GM23338 (cell line): Measurements from ENCODE around the gene PPM1L. TPM values are rescaled to one million over a fixed set of nuclear protein-coding genes. Genes with fewer than 3 reads are reported as not detected.

ENCODE experiments used
- ATAC-seq: fragments of 200-7000 bp; cut with Tn5 transposase; 3 replicates; pipeline ENCODE4 v1.9.1; 2020
- DNase-seq: peaks from one replicate; pipeline ENCODE4 v3.0.0-alpha.2; 2015; ENCODE audit warnings: low spot score
- H2AFZ ChIP-seq: fragments of 200-600 bp; sonication (generic); 2 replicates; pipeline ENCODE4 v1.8.0; 2016; ENCODE audit warnings: antibody characterized with exemption, mild to moderate bottlenecking, moderate library complexity
- H3F3A ChIP-seq: fragments of 200-600 bp; sonication (generic); replicated peaks from 2 replicates; pipeline ENCODE4 v1.8.0; 2017; ENCODE audit warnings: antibody characterized with exemption, mixed run types, low read depth
- H3K27ac ChIP-seq: fragments of 200-600 bp; sonication (generic); 2 replicates; pipeline ENCODE4 v1.6.1; 2016; ENCODE audit warnings: low read depth
- H3K27me3 ChIP-seq: fragments of 200-600 bp; sonication (generic); 2 replicates; pipeline ENCODE4 v1.8.0; 2016; ENCODE audit warnings: mild to moderate bottlenecking, mixed run types, moderate library complexity; ENCODE audit not compliant: insufficient read depth
- H3K36me3 ChIP-seq: fragments of 200-600 bp; sonication (generic); 2 replicates; pipeline ENCODE4 v1.8.0; 2016; ENCODE audit warnings: mild to moderate bottlenecking; ENCODE audit not compliant: insufficient read depth
- H3K4me1 ChIP-seq: fragments of 200-600 bp; sonication (generic); 2 replicates; pipeline ENCODE4 v1.8.0; 2016; ENCODE audit warnings: mild to moderate bottlenecking, moderate library complexity; ENCODE audit not compliant: insufficient read depth
- H3K4me2 ChIP-seq: fragments of 200-600 bp; sonication (generic); 2 replicates; pipeline ENCODE4 v1.7.1; 2017; ENCODE audit warnings: mixed run types
- H3K4me3 ChIP-seq: fragments of 200-600 bp; sonication (generic); 2 replicates; pipeline ENCODE4 v1.6.1; 2016; ENCODE audit warnings: mixed run types
- H3K79me2 ChIP-seq: fragments of 200-600 bp; sonication (generic); replicated peaks from 2 replicates; pipeline ENCODE4 v1.8.0; 2017; ENCODE audit warnings: mild to moderate bottlenecking; ENCODE audit not compliant: insufficient read depth
- H3K9me2 ChIP-seq: fragments of 200-600 bp; sonication (generic); 2 replicates; pipeline ENCODE4 v1.8.0; 2017; ENCODE audit not compliant: insufficient read depth
- H4K20me1 ChIP-seq: fragments of 200-600 bp; sonication (generic); replicated peaks from 2 replicates; pipeline ENCODE4 v1.8.0; 2017; ENCODE audit warnings: mild to moderate bottlenecking; ENCODE audit not compliant: insufficient read depth
- H3K27ac Mint-ChIP-seq: 2 replicates; pipeline ENCODE4 v1.8.0; 2020; ENCODE audit warnings: inconsistent platforms, mild to moderate bottlenecking, moderate library complexity, mixed read lengths
- H3K27me3 Mint-ChIP-seq: 3 replicates; pipeline ENCODE4 v1.8.0; 2022; ENCODE audit warnings: low read depth, mild to moderate bottlenecking, moderate library complexity, mixed read lengths, inconsistent platforms; ENCODE audit not compliant: insufficient read depth, poor library complexity
- H3K36me3 Mint-ChIP-seq: 3 replicates; pipeline ENCODE4 v1.8.0; 2021; ENCODE audit warnings: low read depth, mild to moderate bottlenecking, inconsistent platforms, moderate library complexity, mixed read lengths
- H3K4me1 Mint-ChIP-seq: 3 replicates; pipeline ENCODE4 v1.8.0; 2020; ENCODE audit warnings: mild to moderate bottlenecking, inconsistent platforms, mixed read lengths
- H3K4me3 Mint-ChIP-seq: 3 replicates; pipeline ENCODE4 v1.8.0; 2021; ENCODE audit warnings: moderate library complexity, mild to moderate bottlenecking, inconsistent platforms, mixed read lengths
- H3K9me3 Mint-ChIP-seq: 3 replicates; pipeline ENCODE4 v1.8.0; 2020; ENCODE audit warnings: moderate library complexity, mild to moderate bottlenecking, inconsistent platforms, mixed read lengths
- CREB1 ChIP-seq: fragments of 250-450 bp; sonication (Bioruptor Pico); IDR thresholded peaks from 2 replicates; pipeline ENCODE4 v1.5.0; 2020; ENCODE audit warnings: low read depth, mild to moderate bottlenecking, moderate library complexity
- EZH2 ChIP-seq: fragments of 200-600 bp; sonication (generic); IDR thresholded peaks from one replicate; pipeline ENCODE4 v1.8.0; 2017; ENCODE audit warnings: antibody characterized with exemption, mild to moderate bottlenecking, low read depth; ENCODE audit not compliant: unreplicated experiment
- EZH2phosphoT487 ChIP-seq: fragments of 200-600 bp; sonication (generic); IDR thresholded peaks from one replicate; pipeline ENCODE4 v1.8.1; 2018; ENCODE audit warnings: antibody characterized with exemption; ENCODE audit not compliant: unreplicated experiment
- JUNB ChIP-seq: IDR thresholded peaks from one replicate; pipeline ENCODE4 v1.6.1; 2016; ENCODE audit warnings: antibody characterized with exemption; ENCODE audit not compliant: unreplicated experiment
- NANOG ChIP-seq: IDR thresholded peaks from 2 replicates; pipeline ENCODE4 v1.6.1; 2016; ENCODE audit warnings: antibody characterized with exemption, borderline replicate concordance
- POLR2AphosphoS5 ChIP-seq: IDR thresholded peaks from 2 replicates; pipeline ENCODE4 v1.6.1; 2016; ENCODE audit warnings: antibody characterized with exemption, low read depth
- STAT1 ChIP-seq: IDR thresholded peaks from one replicate; pipeline ENCODE4 v1.6.1; 2016; ENCODE audit warnings: antibody characterized with exemption; ENCODE audit not compliant: unreplicated experiment
- ZNF114 ChIP-seq: fragments of 250-450 bp; sonication (Bioruptor Pico); IDR thresholded peaks from 2 replicates; pipeline ENCODE4 v1.5.0; 2020; ENCODE audit warnings: mild to moderate bottlenecking, moderate library complexity
- ZNF331 ChIP-seq: fragments of 250-450 bp; sonication (Bioruptor Pico); IDR thresholded peaks from 2 replicates; pipeline ENCODE4 v1.5.0; 2020; ENCODE audit warnings: low read depth, mild to moderate bottlenecking, moderate library complexity
- polyA plus RNA-seq: library from polyadenylated mRNA; unstranded; fragments of >200 nt; fragmentation: Nextera tagmentation; extraction: Ambion mirVana; gene quantifications from 2 replicates; pipeline ENCODE4 v1.2.1, GENCODE V29; 2016
- total RNA-seq: library from RNA; depleted of rRNA; stranded (reverse); fragments of >200 nt; shearing (Covaris generic); gene quantifications from 2 replicates; pipeline ENCODE4 v1.2.3, GENCODE V29; 2014
- TF ChIP-seq, protein P1 (sequence below): IDR thresholded peaks from one replicate; pipeline ENCODE4 v1.6.1; 2018; ENCODE audit warnings: antibody characterized with exemption; ENCODE audit not compliant: unreplicated experiment
- TF ChIP-seq, protein P2 (sequence below), 2 experiments: fragments of 200-600 bp in 1 of 2; sonication (generic) in 1 of 2; conservative IDR thresholded peaks; 2 replicates each; pipeline versions ENCODE4 v1.5.1 to v1.6.1; 2016 to 2017; ENCODE audit warnings: antibody characterized with exemption in 2 of 2, low read depth in 2 of 2, mild to moderate bottlenecking in 2 of 2, moderate library complexity in 1 of 2
- TF ChIP-seq, protein P3 (sequence below): IDR thresholded peaks from 2 replicates; pipeline ENCODE4 v1.6.1; 2016; ENCODE audit warnings: antibody characterized with exemption
- TF ChIP-seq, protein P4 (sequence below): fragments of 250-450 bp; sonication (Bioruptor Pico); IDR thresholded peaks from 2 replicates; pipeline ENCODE4 v1.5.0; 2020; ENCODE audit warnings: mild to moderate bottlenecking, moderate library complexity

The PPM1L gene
- total and polyA plus RNA-seq, 2 experiments from 2014 or later, result 3.9 to 26.4 TPM

DNA sequence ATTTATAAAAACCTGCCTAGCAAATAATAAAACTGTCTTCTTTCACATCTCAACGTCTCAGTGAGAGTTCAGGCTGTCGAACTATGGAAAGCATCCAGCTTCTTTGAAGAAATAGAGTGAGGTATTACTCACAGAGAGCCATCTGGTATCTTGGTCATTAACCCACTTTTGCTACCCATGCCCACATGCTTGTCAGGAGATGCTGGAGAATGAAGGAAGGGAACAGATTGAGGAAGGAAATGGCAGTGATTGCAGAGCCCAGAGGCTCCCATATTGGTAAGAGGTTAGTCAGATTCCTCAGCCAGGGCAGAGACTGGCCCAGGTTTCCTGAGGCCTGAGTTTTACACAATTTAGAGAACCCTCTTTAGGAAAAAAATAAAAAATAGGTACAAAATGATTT is 230.0 kb downstream of the PPM1L start:
- no peaks in the 10 kb centered on the region for H3F3A ChIP-seq
- no peak overlapping the region for H3K4me2 ChIP-seq
- H3K4me3 Mint-ChIP-seq, result no peak overlapping the region
- DNase-seq (no peak), ATAC-seq (no peak)
- H3K4me3 ChIP-seq, result no peak overlapping the region
- H3K4me1 Mint-ChIP-seq, result peaks cover 26% of the 10 kb centered on the region; the same call in 2 of the 3 replicates
- H3K27me3 Mint-ChIP-seq, result peaks cover 4% of the 10 kb centered on the region
- peaks cover 29% of the 10 kb centered on the region; the same call in 2 of the 3 replicates for H3K36me3 Mint-ChIP-seq
- no peak overlapping the region for H3K27ac Mint-ChIP-seq
- no peak overlapping the region for H2AFZ ChIP-seq
- H4K20me1 ChIP-seq, result no peaks in the 10 kb centered on the region
- H3K36me3 ChIP-seq, result no peaks in the 10 kb centered on the region
- no peaks in the 10 kb centered on the region for H3K27me3 ChIP-seq
- no peak overlapping the region for H3K27ac ChIP-seq
- peaks cover 9% of the 10 kb centered on the region; the same call in 1 of the 2 replicates for H3K4me1 ChIP-seq
- H3K9me3 Mint-ChIP-seq, result peaks cover 22% of the 10 kb centered on the region
- no peaks in the 10 kb centered on the region for H3K9me2 ChIP-seq
- no peaks in the 10 kb centered on the region for H3K79me2 ChIP-seq
- TF ChIP-seq EZH2 (no peak), ZNF331 (CRISPR knock-in tag) (no peak), EZH2phosphoT487 (no peak), JUNB (no peak), ZNF114 (no peak), CREB1 (CRISPR knock-in tag) (no peak), NANOG (no peak), STAT1 (no peak), POLR2AphosphoS5 (no peak)
- TF ChIP-seq, protein P1, sequence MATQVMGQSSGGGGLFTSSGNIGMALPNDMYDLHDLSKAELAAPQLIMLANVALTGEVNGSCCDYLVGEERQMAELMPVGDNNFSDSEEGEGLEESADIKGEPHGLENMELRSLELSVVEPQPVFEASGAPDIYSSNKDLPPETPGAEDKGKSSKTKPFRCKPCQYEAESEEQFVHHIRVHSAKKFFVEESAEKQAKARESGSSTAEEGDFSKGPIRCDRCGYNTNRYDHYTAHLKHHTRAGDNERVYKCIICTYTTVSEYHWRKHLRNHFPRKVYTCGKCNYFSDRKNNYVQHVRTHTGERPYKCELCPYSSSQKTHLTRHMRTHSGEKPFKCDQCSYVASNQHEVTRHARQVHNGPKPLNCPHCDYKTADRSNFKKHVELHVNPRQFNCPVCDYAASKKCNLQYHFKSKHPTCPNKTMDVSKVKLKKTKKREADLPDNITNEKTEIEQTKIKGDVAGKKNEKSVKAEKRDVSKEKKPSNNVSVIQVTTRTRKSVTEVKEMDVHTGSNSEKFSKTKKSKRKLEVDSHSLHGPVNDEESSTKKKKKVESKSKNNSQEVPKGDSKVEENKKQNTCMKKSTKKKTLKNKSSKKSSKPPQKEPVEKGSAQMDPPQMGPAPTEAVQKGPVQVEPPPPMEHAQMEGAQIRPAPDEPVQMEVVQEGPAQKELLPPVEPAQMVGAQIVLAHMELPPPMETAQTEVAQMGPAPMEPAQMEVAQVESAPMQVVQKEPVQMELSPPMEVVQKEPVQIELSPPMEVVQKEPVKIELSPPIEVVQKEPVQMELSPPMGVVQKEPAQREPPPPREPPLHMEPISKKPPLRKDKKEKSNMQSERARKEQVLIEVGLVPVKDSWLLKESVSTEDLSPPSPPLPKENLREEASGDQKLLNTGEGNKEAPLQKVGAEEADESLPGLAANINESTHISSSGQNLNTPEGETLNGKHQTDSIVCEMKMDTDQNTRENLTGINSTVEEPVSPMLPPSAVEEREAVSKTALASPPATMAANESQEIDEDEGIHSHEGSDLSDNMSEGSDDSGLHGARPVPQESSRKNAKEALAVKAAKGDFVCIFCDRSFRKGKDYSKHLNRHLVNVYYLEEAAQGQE, result no peak
- TF ChIP-seq, protein P2, sequence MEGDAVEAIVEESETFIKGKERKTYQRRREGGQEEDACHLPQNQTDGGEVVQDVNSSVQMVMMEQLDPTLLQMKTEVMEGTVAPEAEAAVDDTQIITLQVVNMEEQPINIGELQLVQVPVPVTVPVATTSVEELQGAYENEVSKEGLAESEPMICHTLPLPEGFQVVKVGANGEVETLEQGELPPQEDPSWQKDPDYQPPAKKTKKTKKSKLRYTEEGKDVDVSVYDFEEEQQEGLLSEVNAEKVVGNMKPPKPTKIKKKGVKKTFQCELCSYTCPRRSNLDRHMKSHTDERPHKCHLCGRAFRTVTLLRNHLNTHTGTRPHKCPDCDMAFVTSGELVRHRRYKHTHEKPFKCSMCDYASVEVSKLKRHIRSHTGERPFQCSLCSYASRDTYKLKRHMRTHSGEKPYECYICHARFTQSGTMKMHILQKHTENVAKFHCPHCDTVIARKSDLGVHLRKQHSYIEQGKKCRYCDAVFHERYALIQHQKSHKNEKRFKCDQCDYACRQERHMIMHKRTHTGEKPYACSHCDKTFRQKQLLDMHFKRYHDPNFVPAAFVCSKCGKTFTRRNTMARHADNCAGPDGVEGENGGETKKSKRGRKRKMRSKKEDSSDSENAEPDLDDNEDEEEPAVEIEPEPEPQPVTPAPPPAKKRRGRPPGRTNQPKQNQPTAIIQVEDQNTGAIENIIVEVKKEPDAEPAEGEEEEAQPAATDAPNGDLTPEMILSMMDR (conservative IDR thresholded peaks at IDR 0.05; ENCODE audit: low read depth in 2 of 2), result no peak
- TF ChIP-seq, protein P3, sequence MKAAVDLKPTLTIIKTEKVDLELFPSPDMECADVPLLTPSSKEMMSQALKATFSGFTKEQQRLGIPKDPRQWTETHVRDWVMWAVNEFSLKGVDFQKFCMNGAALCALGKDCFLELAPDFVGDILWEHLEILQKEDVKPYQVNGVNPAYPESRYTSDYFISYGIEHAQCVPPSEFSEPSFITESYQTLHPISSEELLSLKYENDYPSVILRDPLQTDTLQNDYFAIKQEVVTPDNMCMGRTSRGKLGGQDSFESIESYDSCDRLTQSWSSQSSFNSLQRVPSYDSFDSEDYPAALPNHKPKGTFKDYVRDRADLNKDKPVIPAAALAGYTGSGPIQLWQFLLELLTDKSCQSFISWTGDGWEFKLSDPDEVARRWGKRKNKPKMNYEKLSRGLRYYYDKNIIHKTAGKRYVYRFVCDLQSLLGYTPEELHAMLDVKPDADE, result no peak
- TF ChIP-seq, protein P4, sequence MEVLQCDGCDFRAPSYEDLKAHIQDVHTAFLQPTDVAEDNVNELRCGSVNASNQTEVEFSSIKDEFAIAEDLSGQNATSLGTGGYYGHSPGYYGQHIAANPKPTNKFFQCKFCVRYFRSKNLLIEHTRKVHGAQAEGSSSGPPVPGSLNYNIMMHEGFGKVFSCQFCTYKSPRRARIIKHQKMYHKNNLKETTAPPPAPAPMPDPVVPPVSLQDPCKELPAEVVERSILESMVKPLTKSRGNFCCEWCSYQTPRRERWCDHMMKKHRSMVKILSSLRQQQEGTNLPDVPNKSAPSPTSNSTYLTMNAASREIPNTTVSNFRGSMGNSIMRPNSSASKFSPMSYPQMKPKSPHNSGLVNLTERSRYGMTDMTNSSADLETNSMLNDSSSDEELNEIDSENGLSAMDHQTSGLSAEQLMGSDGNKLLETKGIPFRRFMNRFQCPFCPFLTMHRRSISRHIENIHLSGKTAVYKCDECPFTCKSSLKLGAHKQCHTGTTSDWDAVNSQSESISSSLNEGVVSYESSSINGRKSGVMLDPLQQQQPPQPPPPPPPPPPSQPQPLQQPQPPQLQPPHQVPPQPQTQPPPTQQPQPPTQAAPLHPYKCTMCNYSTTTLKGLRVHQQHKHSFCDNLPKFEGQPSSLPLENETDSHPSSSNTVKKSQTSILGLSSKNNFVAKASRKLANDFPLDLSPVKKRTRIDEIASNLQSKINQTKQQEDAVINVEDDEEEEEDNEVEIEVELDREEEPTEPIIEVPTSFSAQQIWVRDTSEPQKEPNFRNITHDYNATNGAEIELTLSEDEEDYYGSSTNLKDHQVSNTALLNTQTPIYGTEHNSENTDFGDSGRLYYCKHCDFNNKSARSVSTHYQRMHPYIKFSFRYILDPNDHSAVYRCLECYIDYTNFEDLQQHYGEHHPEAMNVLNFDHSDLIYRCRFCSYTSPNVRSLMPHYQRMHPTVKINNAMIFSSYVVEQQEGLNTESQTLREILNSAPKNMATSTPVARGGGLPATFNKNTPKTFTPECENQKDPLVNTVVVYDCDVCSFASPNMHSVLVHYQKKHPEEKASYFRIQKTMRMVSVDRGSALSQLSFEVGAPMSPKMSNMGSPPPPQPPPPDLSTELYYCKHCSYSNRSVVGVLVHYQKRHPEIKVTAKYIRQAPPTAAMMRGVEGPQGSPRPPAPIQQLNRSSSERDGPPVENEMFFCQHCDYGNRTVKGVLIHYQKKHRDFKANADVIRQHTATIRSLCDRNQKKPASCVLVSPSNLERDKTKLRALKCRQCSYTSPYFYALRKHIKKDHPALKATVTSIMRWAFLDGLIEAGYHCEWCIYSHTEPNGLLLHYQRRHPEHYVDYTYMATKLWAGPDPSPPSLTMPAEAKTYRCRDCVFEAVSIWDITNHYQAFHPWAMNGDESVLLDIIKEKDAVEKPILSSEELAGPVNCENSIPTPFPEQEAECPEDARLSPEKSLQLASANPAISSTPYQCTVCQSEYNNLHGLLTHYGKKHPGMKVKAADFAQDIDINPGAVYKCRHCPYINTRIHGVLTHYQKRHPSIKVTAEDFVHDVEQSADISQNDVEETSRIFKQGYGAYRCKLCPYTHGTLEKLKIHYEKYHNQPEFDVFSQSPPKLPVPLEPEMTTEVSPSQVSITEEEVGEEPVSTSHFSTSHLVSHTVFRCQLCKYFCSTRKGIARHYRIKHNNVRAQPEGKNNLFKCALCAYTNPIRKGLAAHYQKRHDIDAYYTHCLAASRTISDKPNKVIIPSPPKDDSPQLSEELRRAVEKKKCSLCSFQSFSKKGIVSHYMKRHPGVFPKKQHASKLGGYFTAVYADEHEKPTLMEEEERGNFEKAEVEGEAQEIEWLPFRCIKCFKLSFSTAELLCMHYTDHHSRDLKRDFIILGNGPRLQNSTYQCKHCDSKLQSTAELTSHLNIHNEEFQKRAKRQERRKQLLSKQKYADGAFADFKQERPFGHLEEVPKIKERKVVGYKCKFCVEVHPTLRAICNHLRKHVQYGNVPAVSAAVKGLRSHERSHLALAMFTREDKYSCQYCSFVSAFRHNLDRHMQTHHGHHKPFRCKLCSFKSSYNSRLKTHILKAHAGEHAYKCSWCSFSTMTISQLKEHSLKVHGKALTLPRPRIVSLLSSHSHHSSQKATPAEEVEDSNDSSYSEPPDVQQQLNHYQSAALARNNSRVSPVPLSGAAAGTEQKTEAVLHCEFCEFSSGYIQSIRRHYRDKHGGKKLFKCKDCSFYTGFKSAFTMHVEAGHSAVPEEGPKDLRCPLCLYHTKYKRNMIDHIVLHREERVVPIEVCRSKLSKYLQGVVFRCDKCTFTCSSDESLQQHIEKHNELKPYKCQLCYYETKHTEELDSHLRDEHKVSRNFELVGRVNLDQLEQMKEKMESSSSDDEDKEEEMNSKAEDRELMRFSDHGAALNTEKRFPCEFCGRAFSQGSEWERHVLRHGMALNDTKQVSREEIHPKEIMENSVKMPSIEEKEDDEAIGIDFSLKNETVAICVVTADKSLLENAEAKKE (CRISPR knock-in tag), result no peak
